ENCODE data around the gene OIP5. TPM values are rescaled to one million over a fixed set of nuclear protein-coding genes. Genes with fewer than 3 reads are reported as not detected.
"Not testable (repeated sequence)": the region's sequence is repeated elsewhere in the genome, so short reads cannot be mapped to it uniquely, and the experiment has no call there.

Gene OIP5
- total RNA-seq, 2 experiments from 2014 or later = 18.9 to 21.9 TPM

DNA sequence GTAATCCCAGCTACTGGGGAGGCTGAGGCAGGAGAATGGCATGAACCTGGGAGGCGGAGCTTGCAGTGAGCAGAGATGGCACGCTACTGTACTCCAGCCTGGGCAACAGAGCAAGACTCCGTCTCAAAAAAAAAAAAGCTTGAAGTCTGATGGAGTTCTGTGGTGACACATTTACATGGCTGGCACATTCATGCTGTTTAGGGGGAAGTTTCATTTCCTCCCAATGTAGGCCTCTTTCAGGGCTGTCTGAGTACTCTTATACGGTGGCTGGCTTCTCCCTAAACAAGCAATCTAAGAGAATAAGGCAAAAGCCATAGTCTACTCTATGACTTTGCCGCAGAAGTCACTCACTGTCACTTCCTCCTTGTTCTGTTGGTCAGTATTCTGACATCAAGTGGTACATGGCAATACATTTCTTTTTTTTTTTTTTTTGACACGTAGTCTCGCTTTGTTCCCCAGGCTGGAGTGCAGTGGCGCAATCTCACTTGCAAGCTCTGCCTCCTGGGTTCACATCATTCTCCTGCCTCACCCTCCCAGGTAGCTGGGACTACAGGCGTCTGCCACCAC is 41.2 kb downstream of the OIP5 start:
- CTCF ChIA-PET = interaction anchor here (0.6 to 1.8 kb wide), 3 partner anchors 26 to 419 kb away, joined by 4 to 8 read pairs (median 5); partner anchors contain the start of genes CHP1 and EXD1
- Mint-ChIP-seq H3K27ac (no peak overlapping the region), H3K4me1 (peaks cover 35% of the 10 kb centered on the region), H3K27me3 (no peaks in the 10 kb centered on the region), H3K4me3 (no peak overlapping the region), H3K36me3 (ENCODE audit: low read depth) (peaks cover 47% of the 10 kb centered on the region), H3K9me3 (no peaks in the 10 kb centered on the region)
- no peak for DNase-seq
- POLR2A ChIA-PET = no interaction called here

DNA sequence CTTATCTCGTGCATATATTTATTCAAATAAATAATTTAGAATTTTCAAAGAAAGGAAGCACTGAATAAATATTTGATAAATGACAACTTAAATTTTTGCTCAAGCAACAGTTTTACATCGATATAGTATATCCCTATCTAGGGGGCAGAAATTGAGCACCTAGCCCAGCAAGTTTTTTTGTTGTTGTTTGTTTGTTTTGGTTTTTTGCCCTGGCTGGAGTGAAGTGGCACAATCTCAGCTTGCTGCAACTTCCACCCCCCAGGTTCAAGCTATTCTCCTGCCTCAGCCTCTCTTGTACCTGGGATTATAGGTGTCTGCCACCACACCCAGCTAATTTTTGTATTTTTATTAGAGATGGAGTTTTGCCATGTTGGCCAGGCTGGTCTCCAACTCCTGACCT is 42.4 kb downstream of the OIP5 start:
- no peak overlapping the region for H3K27ac Mint-ChIP-seq
- CTCF ChIA-PET = no interaction called here

DNA sequence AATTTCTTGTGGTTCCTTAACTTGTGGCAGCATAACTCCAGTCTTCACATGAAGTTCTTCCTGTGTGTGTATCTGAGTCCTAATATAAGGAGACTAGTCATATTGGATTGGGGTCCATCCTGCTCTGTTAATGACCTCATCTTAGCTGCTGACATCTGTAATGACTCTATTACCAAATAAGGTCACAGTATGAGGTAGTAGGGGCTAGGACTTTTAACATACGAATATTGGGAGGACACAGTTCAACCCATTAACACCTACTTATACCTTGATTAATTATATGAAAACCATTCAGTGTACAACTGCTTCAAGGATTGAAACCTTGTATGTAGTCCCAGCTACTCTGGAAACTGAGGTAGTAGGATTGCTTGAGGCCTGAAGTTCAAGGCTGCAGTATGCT is 43.9 kb downstream of the OIP5 start:
- Mint-ChIP-seq H3K4me3 (no peak overlapping the region), H3K27me3 (no peaks in the 10 kb centered on the region), H3K36me3 (ENCODE audit: low read depth) (peaks cover 55% of the 10 kb centered on the region), H3K27ac (peak overlapping the region; percentile 33), H3K9me3 (peaks cover 6% of the 10 kb centered on the region), H3K4me1 (peaks cover 40% of the 10 kb centered on the region)
- ChIA-PET POLR2A (no interaction called here), CTCF (interaction anchor here (1.1 kb wide), 1 partner anchor 34 kb away, joined by 3 read pairs; no protein-coding TSS in a partner anchor)
- DNase-seq = no peak

More for the DNA sequence above, 42.4 kb downstream of the OIP5 start:
- no peaks in the 10 kb centered on the region for H3K27me3 Mint-ChIP-seq
- peaks cover 43% of the 10 kb centered on the region for H3K4me1 Mint-ChIP-seq
- H3K4me3 Mint-ChIP-seq = no peak overlapping the region
- DNase-seq = no peak
- POLR2A ChIA-PET = no interaction called here
- peaks cover 6% of the 10 kb centered on the region for H3K9me3 Mint-ChIP-seq
- H3K36me3 Mint-ChIP-seq (ENCODE audit: low read depth) = peaks cover 55% of the 10 kb centered on the region

DNA sequence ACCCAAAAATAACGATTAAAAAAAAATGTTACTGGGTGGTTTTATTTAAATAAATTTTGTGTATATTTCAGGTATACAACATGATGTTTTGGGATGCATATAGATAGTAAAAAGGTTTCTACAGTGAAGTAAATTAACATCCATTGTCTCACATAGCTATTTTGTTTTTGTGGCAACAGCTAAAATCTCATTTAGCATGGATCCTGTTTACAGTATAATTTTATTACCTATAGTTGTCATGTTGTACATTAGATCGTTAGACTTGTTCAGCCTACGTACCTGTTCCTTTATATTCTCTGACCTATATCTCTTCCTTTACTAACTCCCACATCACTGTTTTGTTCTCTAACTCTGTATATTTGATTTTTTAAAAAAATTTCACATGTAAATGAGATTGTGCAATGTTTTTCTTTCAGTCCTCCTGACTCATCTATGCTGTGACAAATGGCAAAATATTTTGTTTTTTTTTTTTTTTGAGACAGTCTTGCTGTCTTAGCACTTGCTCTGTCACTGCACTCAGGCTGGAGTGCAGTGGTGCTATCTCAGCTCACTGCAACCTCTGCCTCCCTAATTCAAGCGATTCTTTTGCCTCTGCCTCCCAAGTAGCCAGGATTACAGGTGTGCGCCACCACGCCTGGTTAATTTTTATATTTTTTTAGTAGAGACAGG is 45.6 kb downstream of the OIP5 start:
- peaks cover 51% of the 10 kb centered on the region for H3K4me1 Mint-ChIP-seq
- H3K36me3 Mint-ChIP-seq (ENCODE audit: low read depth) = peaks cover 49% of the 10 kb centered on the region
- no peaks in the 10 kb centered on the region for H3K27me3 Mint-ChIP-seq
- CTCF ChIA-PET = interaction anchor here (1.5 kb wide), 1 partner anchor 46 kb away, joined by 5 read pairs; the partner anchor contains the start of genes NUSAP1 and OIP5
- H3K9me3 Mint-ChIP-seq = peaks cover 6% of the 10 kb centered on the region
- POLR2A ChIA-PET = no interaction called here
- no peak for DNase-seq
- no peak overlapping the region for H3K27ac Mint-ChIP-seq
- no peak overlapping the region for H3K4me3 Mint-ChIP-seq

DNA sequence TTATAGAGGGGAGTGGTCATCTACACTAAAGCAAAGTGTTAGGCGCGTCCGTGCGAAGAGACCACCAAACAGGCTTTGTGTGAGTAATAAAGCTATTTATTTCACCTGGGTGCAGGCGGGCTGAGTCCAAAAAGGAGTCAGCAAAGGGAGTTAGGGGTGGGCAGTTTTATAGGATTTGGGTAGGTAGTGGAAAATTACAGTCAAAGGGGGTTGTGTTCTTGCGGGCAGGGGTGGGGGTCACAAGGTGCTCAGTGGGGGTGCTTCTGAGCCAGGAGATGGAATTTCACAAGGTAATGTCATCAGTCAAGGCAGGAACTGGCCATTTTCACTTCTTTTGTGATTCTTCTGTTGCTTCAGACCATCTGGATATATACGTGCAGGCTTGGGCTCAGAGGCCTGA is 47.1 kb downstream of the OIP5 start:
- no peak for DNase-seq
- peaks cover 48% of the 10 kb centered on the region for H3K4me1 Mint-ChIP-seq
- peaks cover 6% of the 10 kb centered on the region for H3K9me3 Mint-ChIP-seq
- peak overlapping the region; percentile 94 for H3K27ac Mint-ChIP-seq
- H3K4me3 Mint-ChIP-seq = peak overlapping the region; percentile 93
- CTCF ChIA-PET = interaction anchor here (1.0 kb wide), 1 partner anchor 10 kb away, joined by 3 read pairs; no protein-coding TSS in a partner anchor
- POLR2A ChIA-PET = no interaction called here
- no peaks in the 10 kb centered on the region for H3K27me3 Mint-ChIP-seq
- H3K36me3 Mint-ChIP-seq (ENCODE audit: low read depth) = peaks cover 43% of the 10 kb centered on the region

DNA sequence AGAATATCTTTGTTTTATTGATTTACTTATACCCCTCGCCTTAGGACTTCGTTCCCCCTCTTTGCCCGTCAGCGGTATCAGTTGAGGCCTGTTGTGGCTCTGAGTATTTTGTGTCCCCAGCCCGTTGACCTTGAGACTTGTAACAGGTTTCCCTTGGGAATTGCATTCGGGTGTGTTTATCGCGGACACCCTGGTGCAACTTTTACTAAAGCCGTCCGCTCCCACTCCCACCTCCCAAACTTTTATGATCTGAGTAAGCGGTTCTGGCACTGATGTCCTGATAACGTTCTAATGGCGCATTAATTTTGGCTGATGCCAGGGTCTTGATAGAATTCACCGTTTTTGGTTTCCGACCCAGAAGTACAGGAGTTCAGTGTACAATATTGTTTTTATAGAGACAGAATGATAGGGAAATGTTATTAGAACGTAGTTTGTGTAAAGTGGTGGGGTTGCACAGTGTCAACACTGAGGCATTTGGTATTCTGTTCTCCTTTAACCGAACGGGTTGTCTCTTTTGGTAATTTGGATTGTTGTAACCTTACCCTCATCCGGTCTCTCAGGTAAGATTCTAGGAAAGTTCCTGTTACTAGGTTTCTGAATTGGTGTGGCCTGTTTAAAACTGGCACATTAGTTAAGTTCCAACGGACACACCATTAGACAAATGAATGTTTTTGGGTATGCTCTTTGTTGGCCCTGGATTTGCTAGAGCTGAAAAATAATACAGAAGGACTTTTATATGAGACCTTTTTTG is 47.8 kb downstream of the OIP5 start:
- peak overlapping the region; percentile 93 for H3K4me3 Mint-ChIP-seq
- H3K36me3 Mint-ChIP-seq (ENCODE audit: low read depth) = peaks cover 44% of the 10 kb centered on the region
- no peak for DNase-seq
- CTCF ChIA-PET = interaction anchor here (2.4 kb wide), 1 partner anchor 54 kb away, joined by 6 read pairs; the partner anchor contains the start of genes CHP1 and EXD1
- H3K27ac Mint-ChIP-seq = peak overlapping the region; percentile 94
- H3K27me3 Mint-ChIP-seq = no peaks in the 10 kb centered on the region
- peaks cover 48% of the 10 kb centered on the region for H3K4me1 Mint-ChIP-seq
- peaks cover 6% of the 10 kb centered on the region for H3K9me3 Mint-ChIP-seq
- POLR2A ChIA-PET = no interaction called here

DNA sequence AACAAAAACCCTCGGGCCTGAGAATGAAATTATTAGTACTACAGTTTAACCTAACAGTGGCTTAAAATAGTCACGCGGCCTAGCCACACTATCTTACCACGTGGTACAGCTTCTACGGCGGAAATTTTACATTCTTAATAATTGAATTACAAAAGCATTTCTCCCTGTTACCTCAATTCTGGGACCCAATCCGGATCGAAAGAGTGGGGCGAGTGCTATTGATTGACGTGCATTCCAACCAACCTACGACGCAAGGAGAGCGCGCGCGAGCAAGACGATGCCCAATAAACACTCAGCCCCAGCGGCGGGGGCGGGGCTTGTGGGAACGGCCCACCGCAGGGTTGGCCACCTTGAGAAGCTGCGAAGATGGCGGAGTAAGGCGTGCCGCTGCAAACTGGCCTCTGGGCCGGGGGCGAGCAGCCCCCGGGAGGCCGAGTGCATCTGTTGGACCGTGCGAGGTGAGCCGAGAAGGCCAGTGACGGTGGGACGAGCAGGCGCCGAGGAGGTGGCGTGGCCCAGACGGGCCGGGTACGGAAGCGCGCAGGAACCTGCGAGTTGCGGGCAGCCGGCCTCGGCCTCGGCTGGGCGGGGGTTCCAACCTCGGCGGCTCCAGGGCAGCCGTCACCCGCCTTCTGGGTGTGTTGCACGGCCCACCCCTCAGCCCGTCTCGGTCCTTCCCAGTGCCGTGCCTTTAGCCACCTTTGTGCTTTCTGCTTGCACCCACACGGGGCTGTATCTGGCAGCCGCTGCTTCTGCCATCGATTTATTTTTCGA is 48.6 kb downstream of the OIP5 start:
- H3K4me1 Mint-ChIP-seq = peaks cover 44% of the 10 kb centered on the region

DNA sequence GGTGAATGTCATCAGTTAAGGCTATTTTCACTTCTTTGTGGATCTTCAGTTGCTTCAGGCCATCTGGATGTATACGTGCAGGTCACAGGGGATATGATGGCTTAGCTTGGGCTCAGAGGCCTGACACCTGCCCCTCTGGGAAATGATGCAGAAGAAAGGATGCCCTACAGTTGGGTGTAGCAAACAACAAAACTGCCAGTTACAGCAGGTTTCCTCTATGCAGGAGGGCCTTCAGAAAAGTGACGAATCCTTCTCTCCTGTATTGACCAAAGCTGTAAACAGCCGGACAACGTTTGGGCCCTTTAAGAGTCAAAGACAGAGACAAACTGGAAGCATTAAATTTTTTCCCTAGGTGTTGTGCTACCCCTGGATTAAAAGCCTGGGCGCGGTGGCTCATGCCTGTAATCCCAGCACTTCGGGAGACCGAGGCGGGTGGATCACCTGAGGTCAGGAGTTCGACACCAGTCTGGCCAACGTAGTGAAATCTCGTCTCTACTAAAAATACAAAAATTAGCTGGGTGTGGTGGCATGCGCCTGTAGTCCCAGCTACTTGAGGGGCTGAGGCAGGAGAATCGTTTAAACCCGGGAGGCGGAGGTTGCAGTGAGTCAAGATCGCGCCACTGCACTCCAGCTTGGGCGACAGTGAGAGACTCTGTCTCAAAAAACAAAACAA is 49.3 kb downstream of the OIP5 start:
- Mint-ChIP-seq H3K4me3 (peak overlapping the region; percentile 93), H3K36me3 (ENCODE audit: low read depth) (peaks cover 42% of the 10 kb centered on the region), H3K4me1 (peaks cover 37% of the 10 kb centered on the region), H3K27ac (peak overlapping the region; percentile 94)
- POLR2A ChIA-PET = interaction anchor here (0.6 kb wide), 1 partner anchor 379 kb away, joined by 3 read pairs; no protein-coding TSS in a partner anchor
- not testable (repeated sequence) for H3K27me3 Mint-ChIP-seq, H3K9me3 Mint-ChIP-seq, DNase-seq
- CTCF ChIA-PET = interaction anchor here (2.4 kb wide), 1 partner anchor 52 kb away, joined by 6 read pairs; the partner anchor contains the start of genes CHP1 and EXD1

More for the DNA sequence above, 48.6 kb downstream of the OIP5 start:
- peak overlapping the region; percentile 94 for H3K27ac Mint-ChIP-seq
- DNase-seq = peak; percentile 98
- peaks cover 6% of the 10 kb centered on the region for H3K9me3 Mint-ChIP-seq
- POLR2A ChIA-PET = no interaction called here
- CTCF ChIA-PET = interaction anchor here (2.4 kb wide), 1 partner anchor 53 kb away, joined by 6 read pairs; the partner anchor contains the start of genes CHP1 and EXD1
- H3K4me3 Mint-ChIP-seq = peak overlapping the region; percentile 93
- peaks cover 48% of the 10 kb centered on the region for H3K36me3 Mint-ChIP-seq (ENCODE audit: low read depth)
- no peaks in the 10 kb centered on the region for H3K27me3 Mint-ChIP-seq

DNA sequence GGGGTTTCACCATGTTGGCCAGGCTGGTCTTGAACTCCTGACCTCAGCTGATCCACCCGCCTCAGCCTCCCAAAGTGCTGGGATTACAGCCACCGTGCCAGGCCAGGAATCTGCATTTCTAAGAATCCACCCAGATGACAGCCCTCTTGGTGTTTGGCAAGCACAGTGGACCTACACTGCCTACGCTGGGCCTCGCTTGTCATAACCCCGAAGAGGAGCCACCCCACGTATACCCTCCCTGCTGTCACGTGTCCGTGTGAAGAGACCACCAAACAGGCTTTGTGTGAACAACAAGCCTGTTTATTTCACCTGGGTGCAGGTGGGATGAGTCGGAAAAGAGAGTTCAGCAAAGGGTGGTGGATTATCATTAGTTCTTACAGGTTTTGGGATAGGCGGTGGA is 50.0 kb downstream of the OIP5 start:
- Mint-ChIP-seq H3K36me3 (ENCODE audit: low read depth) (peaks cover 39% of the 10 kb centered on the region), H3K4me1 (peaks cover 32% of the 10 kb centered on the region), H3K4me3 (peak overlapping the region; percentile 93), H3K27ac (peak overlapping the region; percentile 94)
- CTCF ChIA-PET = interaction anchor here (2.4 kb wide), 1 partner anchor 52 kb away, joined by 6 read pairs; the partner anchor contains the start of genes CHP1 and EXD1
- POLR2A ChIA-PET = interaction anchor here (0.6 kb wide), 1 partner anchor 379 kb away, joined by 3 read pairs; no protein-coding TSS in a partner anchor
- H3K27me3 Mint-ChIP-seq, DNase-seq, H3K9me3 Mint-ChIP-seq: not testable (repeated sequence)

DNA sequence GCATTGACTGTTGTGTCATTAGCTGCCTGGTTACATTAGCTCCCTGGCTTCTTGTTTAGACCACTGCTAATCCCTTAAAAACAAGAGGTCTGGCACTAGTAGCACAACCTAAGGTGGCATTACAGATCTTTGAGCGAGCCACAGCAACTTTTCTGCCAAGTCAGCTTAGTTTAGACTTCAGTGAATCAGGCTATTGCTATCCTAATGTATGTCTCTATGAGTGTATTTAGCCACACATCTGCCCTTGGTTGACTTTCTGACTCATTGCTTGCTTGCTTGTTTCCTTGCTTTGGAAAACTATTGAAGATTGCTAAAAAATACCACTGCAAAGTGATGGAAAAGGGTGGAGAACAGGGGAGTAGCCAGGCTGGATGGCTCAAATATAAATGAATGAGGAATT is 51.2 kb downstream of the OIP5 start:
- H3K4me3 Mint-ChIP-seq = no peak overlapping the region
- H3K4me1 Mint-ChIP-seq = peaks cover 24% of the 10 kb centered on the region
- H3K9me3 Mint-ChIP-seq = peaks cover 6% of the 10 kb centered on the region
- ChIA-PET POLR2A (no interaction called here), CTCF (interaction anchor here (1.1 kb wide), 1 partner anchor 44 kb away, joined by 3 read pairs; no protein-coding TSS in a partner anchor)
- no peaks in the 10 kb centered on the region for H3K27me3 Mint-ChIP-seq
- DNase-seq = no peak
- no peak overlapping the region for H3K27ac Mint-ChIP-seq
- peaks cover 35% of the 10 kb centered on the region for H3K36me3 Mint-ChIP-seq (ENCODE audit: low read depth)

DNA sequence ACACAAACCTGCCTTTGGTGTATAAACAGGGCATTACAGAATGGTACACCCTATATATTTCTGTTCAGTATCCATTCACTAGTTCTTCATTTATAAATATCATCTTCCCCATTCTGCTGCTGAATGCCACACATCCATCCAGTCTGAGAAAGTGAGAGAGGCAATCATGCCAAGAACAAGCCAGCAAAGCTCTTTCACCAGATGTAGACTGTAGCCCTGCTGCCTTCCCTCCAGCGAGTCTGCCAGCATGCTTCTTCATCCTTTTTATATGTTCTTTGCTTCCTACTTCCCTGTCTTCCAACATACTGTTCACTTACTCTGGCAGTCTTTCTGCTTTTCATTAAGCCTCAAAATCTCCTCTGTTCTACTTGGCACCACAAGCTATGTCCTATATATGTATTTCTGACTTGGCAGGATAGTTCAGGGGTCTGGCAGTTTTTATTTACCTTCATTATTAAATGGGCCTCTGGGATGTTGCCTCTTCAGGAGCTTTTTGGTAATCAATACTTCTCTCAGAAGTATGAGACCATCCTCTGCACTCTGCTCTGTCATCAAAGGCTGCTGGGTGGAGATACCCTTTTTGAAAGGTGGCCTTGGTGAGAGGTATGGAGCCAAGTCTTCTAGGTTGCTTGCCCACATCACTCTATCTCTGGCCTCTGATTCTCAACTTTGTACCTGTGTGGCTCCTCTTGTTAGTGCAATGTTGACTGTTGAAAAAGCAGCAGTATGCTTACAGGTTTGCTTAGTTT is 52.7 kb downstream of the OIP5 start:
- no peak for DNase-seq
- no peak overlapping the region for H3K4me3 Mint-ChIP-seq
- H3K36me3 Mint-ChIP-seq (ENCODE audit: low read depth) = peaks cover 20% of the 10 kb centered on the region
- no peaks in the 10 kb centered on the region for H3K27me3 Mint-ChIP-seq
- no peaks in the 10 kb centered on the region for H3K9me3 Mint-ChIP-seq
- H3K4me1 Mint-ChIP-seq = peaks cover 13% of the 10 kb centered on the region
- H3K27ac Mint-ChIP-seq = no peak overlapping the region
- CTCF ChIA-PET = interaction anchor here (0.6 kb wide), 1 partner anchor 83 kb away, joined by 4 read pairs; no protein-coding TSS in a partner anchor
- POLR2A ChIA-PET = interaction anchor here (0.6 kb wide), 1 partner anchor 377 kb away, joined by 3 read pairs; no protein-coding TSS in a partner anchor

Measured in activated CD4-positive, alpha-beta T cell treated with anti-CD3 and anti-CD28 coated beads, Interleukin-2, amount 10 ng/mL, durations not matched to agents 7 days and 5 days (primary cell).